Hepatocyte (in vitro differentiated cells): ENCODE results near the gene NDRG3. TPM values are rescaled to one million over a fixed set of nuclear protein-coding genes. Genes with fewer than 3 reads are reported as not detected.

ENCODE experiments used
- DNase-seq: peaks from one replicate; pipeline ENCODE4 v3.0.0-alpha.2; 2016; ENCODE audit warnings: low spot score
- H2AFZ ChIP-seq: fragments of 200-600 bp; sonication (generic); 2 replicates; pipeline ENCODE4 v1.6.0; 2016; ENCODE audit warnings: antibody characterized with exemption, mild to moderate bottlenecking
- H3K27ac ChIP-seq: fragments of 200-600 bp; sonication (generic); 2 replicates; pipeline ENCODE4 v1.5.1; 2016; ENCODE audit warnings: mild to moderate bottlenecking
- H3K27me3 ChIP-seq: fragments of 200-600 bp; sonication (generic); 2 replicates; pipeline ENCODE4 v1.6.1; 2016
- H3K36me3 ChIP-seq: fragments of 200-600 bp; sonication (generic); replicated peaks from 2 replicates; pipeline ENCODE4 v1.5.1; 2016; ENCODE audit warnings: low read depth; ENCODE audit not compliant: insufficient read depth
- H3K4me1 ChIP-seq: fragments of 200-600 bp; sonication (generic); 2 replicates; pipeline ENCODE4 v1.5.1; 2016; ENCODE audit warnings: mild to moderate bottlenecking, moderate library complexity; ENCODE audit not compliant: insufficient read depth
- H3K4me2 ChIP-seq: fragments of 200-600 bp; sonication (generic); 2 replicates; pipeline ENCODE4 v1.6.0; 2016
- H3K4me3 ChIP-seq: fragments of 200-600 bp; sonication (generic); 2 replicates; pipeline ENCODE4 v1.5.1; 2016; ENCODE audit warnings: mild to moderate bottlenecking
- H3K79me2 ChIP-seq: fragments of 200-600 bp; sonication (generic); 2 replicates; pipeline ENCODE4 v1.6.0; 2017; ENCODE audit warnings: mild to moderate bottlenecking
- H3K9me2 ChIP-seq: fragments of 200-600 bp; sonication (generic); replicated peaks from 2 replicates; pipeline ENCODE4 v1.6.0; 2017; ENCODE audit warnings: mild to moderate bottlenecking; ENCODE audit not compliant: insufficient read depth
- H3K9me3 ChIP-seq: fragments of 200-600 bp; sonication (generic); 2 replicates; pipeline ENCODE4 v1.5.1; 2016; ENCODE audit warnings: low read depth, mild to moderate bottlenecking
- H4K20me1 ChIP-seq: fragments of 200-600 bp; sonication (generic); 2 replicates; pipeline ENCODE4 v1.6.0; 2016; ENCODE audit warnings: mild to moderate bottlenecking; ENCODE audit not compliant: insufficient read depth, poor library complexity, severe bottlenecking
- EZH2 ChIP-seq: fragments of 200-600 bp; sonication (generic); IDR thresholded peaks from 2 replicates; pipeline ENCODE4 v1.6.1; 2016; ENCODE audit warnings: antibody characterized with exemption, mild to moderate bottlenecking, borderline replicate concordance
- EZH2phosphoT487 ChIP-seq: fragments of 200-600 bp; sonication (generic); IDR thresholded peaks from one replicate; pipeline ENCODE4 v1.6.1; 2018; ENCODE audit warnings: antibody characterized with exemption, mild to moderate bottlenecking, low read depth, moderate library complexity; ENCODE audit not compliant: unreplicated experiment, severe bottlenecking
- WGBS: methylation state at CpG from one replicate; pipeline ENCODE4 v1.1.6; 2016; ENCODE audit warnings: low lambda C conversion rate; ENCODE audit errors: missing lambda C conversion rate; 5-methylcytosine and 5-hydroxymethylcytosine counted together
- polyA plus RNA-seq: library from polyadenylated mRNA; unstranded; fragments of >200 nt; fragmentation: Nextera tagmentation; extraction: Ambion mirVana; gene quantifications from 2 replicates; pipeline ENCODE4 v1.2.1, GENCODE V29; 2016
- total RNA-seq: library from RNA; depleted of rRNA; stranded (reverse); fragments of >200 nt; gene quantifications from 2 replicates; pipeline ENCODE4 v1.2.3, GENCODE V29; 2014
- TF ChIP-seq, protein P1 (sequence below): fragments of 200-600 bp; sonication (generic); IDR thresholded peaks from 2 replicates; pipeline ENCODE4 v1.5.1; 2016; ENCODE audit warnings: antibody characterized with exemption, mild to moderate bottlenecking; ENCODE audit not compliant: poor library complexity

The NDRG3 gene
- total and polyA plus RNA-seq, 2 experiments from 2014 or later = 19.1 to 19.5 TPM

DNA sequence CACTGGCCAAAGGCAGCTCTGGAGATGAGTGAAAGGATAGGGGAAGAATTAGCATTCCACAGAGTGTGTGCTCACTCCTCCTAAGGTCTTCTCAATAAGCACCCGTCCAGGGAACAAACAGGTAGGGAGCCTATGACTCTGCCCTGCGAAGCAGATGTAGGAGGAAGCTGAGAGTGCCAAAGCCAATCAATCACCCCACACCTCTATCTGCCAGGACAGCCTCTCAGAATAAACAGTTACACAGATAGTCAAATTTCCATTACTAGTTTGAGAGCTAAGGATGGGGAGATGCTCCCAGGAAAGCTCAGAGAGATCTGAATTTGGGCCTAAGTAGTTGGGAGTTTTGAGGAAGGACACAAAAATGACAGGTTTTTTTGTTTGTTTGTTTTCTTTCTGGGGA is 59.4 kb downstream of the NDRG3 start:
- Histone ChIP-seq H3K9me2 (no peaks in the 10 kb centered on the region), H4K20me1 (no peaks in the 10 kb centered on the region), H3K36me3 (no peaks in the 10 kb centered on the region), H3K27me3 (no peaks in the 10 kb centered on the region), H3K27ac (no peak overlapping the region), H3K4me3 (no peak overlapping the region), H3K9me3 (no peaks in the 10 kb centered on the region), H2AFZ (no peak overlapping the region), H3K4me2 (no peak overlapping the region), H3K4me1 (no peaks in the 10 kb centered on the region), H3K79me2 (no peaks in the 10 kb centered on the region)
- DNase-seq = no peak
- 88% methylated on average over 2 of the region's 2 CpGs for WGBS
- TF ChIP-seq EZH2 = no peak
- no peak for TF ChIP-seq EZH2phosphoT487
- TF ChIP-seq, protein P1, sequence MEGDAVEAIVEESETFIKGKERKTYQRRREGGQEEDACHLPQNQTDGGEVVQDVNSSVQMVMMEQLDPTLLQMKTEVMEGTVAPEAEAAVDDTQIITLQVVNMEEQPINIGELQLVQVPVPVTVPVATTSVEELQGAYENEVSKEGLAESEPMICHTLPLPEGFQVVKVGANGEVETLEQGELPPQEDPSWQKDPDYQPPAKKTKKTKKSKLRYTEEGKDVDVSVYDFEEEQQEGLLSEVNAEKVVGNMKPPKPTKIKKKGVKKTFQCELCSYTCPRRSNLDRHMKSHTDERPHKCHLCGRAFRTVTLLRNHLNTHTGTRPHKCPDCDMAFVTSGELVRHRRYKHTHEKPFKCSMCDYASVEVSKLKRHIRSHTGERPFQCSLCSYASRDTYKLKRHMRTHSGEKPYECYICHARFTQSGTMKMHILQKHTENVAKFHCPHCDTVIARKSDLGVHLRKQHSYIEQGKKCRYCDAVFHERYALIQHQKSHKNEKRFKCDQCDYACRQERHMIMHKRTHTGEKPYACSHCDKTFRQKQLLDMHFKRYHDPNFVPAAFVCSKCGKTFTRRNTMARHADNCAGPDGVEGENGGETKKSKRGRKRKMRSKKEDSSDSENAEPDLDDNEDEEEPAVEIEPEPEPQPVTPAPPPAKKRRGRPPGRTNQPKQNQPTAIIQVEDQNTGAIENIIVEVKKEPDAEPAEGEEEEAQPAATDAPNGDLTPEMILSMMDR = no peak

DNA sequence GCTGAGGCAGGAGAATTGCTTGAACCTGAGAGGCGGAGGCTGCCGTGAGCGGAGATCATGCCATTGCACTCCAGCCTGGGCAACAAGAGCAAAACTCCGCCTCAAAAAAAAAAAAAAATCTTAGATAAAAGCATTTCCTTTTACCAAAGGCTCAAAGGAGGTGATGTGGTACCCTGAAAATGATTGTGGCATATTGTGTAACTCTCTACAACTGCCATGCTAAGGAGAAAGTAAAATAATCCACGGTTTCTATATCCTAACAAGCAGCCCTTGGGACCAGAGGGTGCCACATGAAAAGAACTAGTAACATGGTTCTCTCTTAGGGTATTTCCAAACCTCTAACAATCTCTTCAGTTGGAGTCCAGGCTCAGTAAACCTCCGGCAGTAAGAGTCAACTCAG is 61.1 kb downstream of the NDRG3 start:
- Histone ChIP-seq H3K9me2 (no peaks in the 10 kb centered on the region), H4K20me1 (no peaks in the 10 kb centered on the region), H3K9me3 (no peaks in the 10 kb centered on the region), H3K36me3 (no peaks in the 10 kb centered on the region), H3K4me3 (no peak overlapping the region), H3K79me2 (no peaks in the 10 kb centered on the region), H3K27me3 (no peaks in the 10 kb centered on the region), H3K4me1 (no peaks in the 10 kb centered on the region), H3K27ac (no peak overlapping the region), H3K4me2 (no peak overlapping the region), H2AFZ (no peak overlapping the region)
- DNase-seq = no peak
- WGBS = 97% methylated on average over 6 of the region's 6 CpGs
- TF ChIP-seq EZH2phosphoT487 (no peak), EZH2 (no peak)
- TF ChIP-seq, protein P1 = no peak

DNA sequence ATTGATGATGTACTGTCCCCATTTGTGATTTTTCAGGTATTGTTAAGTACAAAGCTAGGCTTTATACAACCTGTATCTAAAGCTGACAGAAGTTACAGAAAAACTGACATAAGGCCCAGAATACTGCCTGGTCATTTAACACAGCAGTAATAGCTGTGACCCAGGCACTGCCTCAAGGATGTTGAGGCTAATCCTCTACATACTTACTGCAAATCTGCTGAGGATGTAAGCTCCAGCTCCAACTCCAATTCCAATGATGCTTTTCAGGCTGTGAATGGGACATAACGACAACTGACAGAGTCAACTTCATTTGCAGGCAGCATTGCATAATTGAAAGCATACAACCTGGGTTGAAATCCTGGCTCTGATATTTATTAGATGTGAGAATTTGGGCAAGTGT is 63.6 kb downstream of the NDRG3 start:
- Histone ChIP-seq H3K4me2 (no peak overlapping the region), H3K9me3 (no peaks in the 10 kb centered on the region), H3K4me3 (no peak overlapping the region), H3K36me3 (no peaks in the 10 kb centered on the region), H3K27me3 (no peaks in the 10 kb centered on the region), H3K4me1 (no peaks in the 10 kb centered on the region), H3K9me2 (no peaks in the 10 kb centered on the region), H4K20me1 (no peaks in the 10 kb centered on the region), H2AFZ (no peak overlapping the region), H3K79me2 (no peaks in the 10 kb centered on the region), H3K27ac (no peak overlapping the region)
- TF ChIP-seq, protein P1 = no peak
- no peak for TF ChIP-seq EZH2phosphoT487
- TF ChIP-seq EZH2 = no peak
- no peak for DNase-seq
- 86% methylated on average over 1 of the region's 1 CpG for WGBS

DNA sequence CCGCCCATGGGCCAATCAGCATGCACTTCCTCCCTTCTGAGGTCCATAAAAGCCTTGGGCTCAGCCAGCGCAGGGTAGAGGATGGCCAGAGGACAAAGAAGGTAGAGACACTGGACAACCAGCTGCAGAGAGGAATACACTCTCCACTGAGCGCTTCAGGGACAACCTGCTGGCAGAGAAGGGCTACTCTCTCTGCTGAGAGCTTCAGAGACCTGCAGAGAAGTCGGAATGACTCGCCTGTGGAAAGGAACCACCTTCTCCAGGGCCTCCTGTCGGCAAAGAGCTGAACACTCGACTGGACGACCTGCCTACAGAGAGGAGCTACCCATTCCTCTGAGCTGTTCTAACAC is 68.5 kb downstream of the NDRG3 start:
- H4K20me1 ChIP-seq = no peaks in the 10 kb centered on the region
- H3K79me2 ChIP-seq = no peaks in the 10 kb centered on the region
- peak overlapping the region; percentile 78 for H3K27ac ChIP-seq
- peak overlapping the region; percentile 31 for H2AFZ ChIP-seq
- peak overlapping the region; percentile 90 for H3K4me2 ChIP-seq
- no peaks in the 10 kb centered on the region for H3K9me2 ChIP-seq
- no peaks in the 10 kb centered on the region for H3K27me3 ChIP-seq
- DNase-seq = no peak
- no peaks in the 10 kb centered on the region for H3K4me1 ChIP-seq
- TF ChIP-seq EZH2 = no peak
- TF ChIP-seq EZH2phosphoT487 = no peak
- TF ChIP-seq, protein P1 = no peak
- no peak overlapping the region for H3K4me3 ChIP-seq
- H3K36me3 ChIP-seq = no peaks in the 10 kb centered on the region
- H3K9me3 ChIP-seq = no peaks in the 10 kb centered on the region
- WGBS = 37% methylated on average over 8 of the region's 8 CpGs
